Lung (tissue), 12 donors: ENCODE measurements around the gene TSEN2. TPM values are rescaled to one million over a fixed set of nuclear protein-coding genes. Genes with fewer than 3 reads are reported as not detected.

Experiments used
- ATAC-seq: fragments of 200-7000 bp; cut with Tn5 transposase; one replicate; pipeline ENCODE4 v1.9.1; 2020; ENCODE audit warnings: moderate number of reproducible peaks; ENCODE audit not compliant: insufficient read depth, low FRiP score
- DNase-seq, 3 donors: peaks; one replicate each; pipeline ENCODE4 v3.0.0-alpha.2; 2013 to 2017
- H3K27ac ChIP-seq, 2 donors: one replicate each; pipeline ENCODE4 v1.5.1; 2013; ENCODE audit warnings: mild to moderate bottlenecking in 2 of 2, moderate library complexity in 2 of 2, control low read depth in 1 of 2, inconsistent platforms in 1 of 2, low read depth in 1 of 2, low read length in 1 of 2
- H3K27me3 ChIP-seq, 3 donors: one replicate each; pipeline ENCODE4 v1.5.1; 2013; ENCODE audit warnings: low read length in 2 of 3; ENCODE audit not compliant: control insufficient read depth in 3 of 3, insufficient read depth in 3 of 3
- H3K36me3 ChIP-seq, 4 donors: one replicate each; pipeline ENCODE4 v1.5.1; 2013; ENCODE audit warnings: low read length in 4 of 4, mild to moderate bottlenecking in 1 of 4, moderate library complexity in 1 of 4; ENCODE audit not compliant: control insufficient read depth in 4 of 4, insufficient read depth in 4 of 4
- H3K4me1 ChIP-seq, 5 donors: one replicate each; pipeline ENCODE4 v1.5.1; 2013; ENCODE audit warnings: low read length in 5 of 5, mild to moderate bottlenecking in 2 of 5, moderate library complexity in 1 of 5; ENCODE audit not compliant: control insufficient read depth in 5 of 5, insufficient read depth in 5 of 5
- H3K4me3 ChIP-seq: one replicate; pipeline ENCODE4 v1.5.1; 2013; ENCODE audit warnings: mild to moderate bottlenecking, control low read depth, moderate library complexity
- H3K9ac ChIP-seq, 2 donors: one replicate each; pipeline ENCODE4 v1.5.1; 2013; ENCODE audit warnings: low read length in 2 of 2, control low read depth in 1 of 2; ENCODE audit not compliant: insufficient read depth in 1 of 2
- H3K9me3 ChIP-seq, 4 donors: one replicate each; pipeline ENCODE4 v1.5.1; 2013; ENCODE audit warnings: low read length in 3 of 4, mild to moderate bottlenecking in 1 of 4, moderate library complexity in 1 of 4; ENCODE audit not compliant: control insufficient read depth in 4 of 4, insufficient read depth in 3 of 4
- WGBS, 2 donors: extraction: QIAGEN DNeasy Blood & Tissue Kit; methylation state at CpG; one replicate each; pipeline ENCODE4 v1.1.7; 2013; 5-methylcytosine and 5-hydroxymethylcytosine counted together
- polyA plus RNA-seq, 2 donors: library from polyadenylated mRNA; stranded (reverse); fragments of 200-250 nt; gene quantifications; one replicate each; pipeline ENCODE4 v1.2.1, GENCODE V29; 2013
- total RNA-seq, 2 donors: library from RNA; depleted of rRNA in 1 of 2; stranded (reverse); fragments of >200 nt in 1 of 2; gene quantifications; one replicate each; pipeline ENCODE4 v1.2.1, GENCODE V29; 2014 to 2021
- TF ChIP-seq, protein P1 (sequence below): IDR thresholded peaks from 2 replicates; pipeline ENCODE4 v1.5.1; 2012; ENCODE audit warnings: mild to moderate bottlenecking; ENCODE audit errors: control extremely low read depth, extremely low read depth
- donor health status: control.
- donor health status: control.
- donor health status: Bipolar disorder and iron deficiency.
- donor health status: healthy.
- donor health status: DM: yes; HTN: yes; CAD: no.

Gene TSEN2
- total and polyA plus RNA-seq, 4 donors, result 9.0 to 16.7 (median 15.6) TPM

DNA sequence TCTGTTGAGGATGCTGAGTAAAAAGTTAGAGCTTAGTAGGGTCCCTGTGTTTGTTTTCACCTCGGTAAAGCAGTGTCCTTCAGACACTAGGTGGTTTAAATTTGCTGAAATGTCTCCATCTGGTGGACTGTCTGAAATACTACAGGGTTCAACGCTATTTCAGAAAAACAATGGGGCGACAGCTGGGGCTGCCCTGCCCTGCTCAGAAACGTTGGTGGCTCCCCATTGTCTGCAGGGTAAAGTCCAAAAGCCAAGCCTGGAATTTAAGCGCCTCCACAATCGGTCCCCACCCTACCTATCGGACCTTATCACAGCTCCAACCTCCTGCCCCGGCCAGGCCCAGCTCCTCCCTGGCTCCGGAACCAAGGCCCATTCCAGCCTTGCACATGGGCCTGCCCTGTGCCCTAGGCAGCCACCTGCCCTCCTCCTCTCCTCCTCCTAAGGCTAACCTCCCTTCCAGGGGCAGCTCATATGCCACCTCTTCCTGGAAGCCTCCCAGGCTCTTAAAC lies 4.3 kb upstream of the TSEN2 start:
- Histone ChIP-seq H3K27me3 (no peaks in the 10 kb centered on the region), H3K4me1 (peaks cover 0 to 20% (median 10%) of the 10 kb centered on the region in 5 donors), H3K27ac (peak overlapping the region in 1 of 2 donors; percentile 37), H3K9me3 (no peaks in the 10 kb centered on the region), H3K36me3 (no peaks in the 10 kb centered on the region), H3K4me3 (no peak overlapping the region), H3K9ac (no peak overlapping the region)
- ATAC-seq, result no peak
- TF ChIP-seq, protein P1, sequence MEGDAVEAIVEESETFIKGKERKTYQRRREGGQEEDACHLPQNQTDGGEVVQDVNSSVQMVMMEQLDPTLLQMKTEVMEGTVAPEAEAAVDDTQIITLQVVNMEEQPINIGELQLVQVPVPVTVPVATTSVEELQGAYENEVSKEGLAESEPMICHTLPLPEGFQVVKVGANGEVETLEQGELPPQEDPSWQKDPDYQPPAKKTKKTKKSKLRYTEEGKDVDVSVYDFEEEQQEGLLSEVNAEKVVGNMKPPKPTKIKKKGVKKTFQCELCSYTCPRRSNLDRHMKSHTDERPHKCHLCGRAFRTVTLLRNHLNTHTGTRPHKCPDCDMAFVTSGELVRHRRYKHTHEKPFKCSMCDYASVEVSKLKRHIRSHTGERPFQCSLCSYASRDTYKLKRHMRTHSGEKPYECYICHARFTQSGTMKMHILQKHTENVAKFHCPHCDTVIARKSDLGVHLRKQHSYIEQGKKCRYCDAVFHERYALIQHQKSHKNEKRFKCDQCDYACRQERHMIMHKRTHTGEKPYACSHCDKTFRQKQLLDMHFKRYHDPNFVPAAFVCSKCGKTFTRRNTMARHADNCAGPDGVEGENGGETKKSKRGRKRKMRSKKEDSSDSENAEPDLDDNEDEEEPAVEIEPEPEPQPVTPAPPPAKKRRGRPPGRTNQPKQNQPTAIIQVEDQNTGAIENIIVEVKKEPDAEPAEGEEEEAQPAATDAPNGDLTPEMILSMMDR, result peak; percentile 54
- 21 to 26% methylated on average over 9 of the region's 9 CpGs for WGBS, 2 donors
- peak; percentile 27 to 73 (median 67) for DNase-seq

DNA sequence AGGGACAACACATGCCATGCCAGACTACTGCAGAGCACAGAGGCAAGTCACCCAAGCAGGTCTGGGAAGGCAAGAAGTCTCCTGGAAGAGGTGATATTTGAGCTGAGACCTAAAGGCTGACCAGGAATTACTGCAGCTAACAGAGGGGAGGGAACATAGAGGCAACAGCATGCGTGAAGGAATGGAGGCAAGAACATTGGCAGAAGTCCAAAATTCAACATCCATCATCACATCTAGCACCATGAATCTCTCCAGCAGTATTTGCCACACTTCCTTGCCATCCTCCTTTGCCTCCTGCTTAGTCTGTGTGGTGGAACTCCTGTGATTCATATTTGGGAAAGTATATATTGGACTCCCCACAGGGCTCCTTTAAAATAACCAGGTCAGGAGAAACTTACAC lies 870 bp upstream of the TSEN2 start:
- no peak overlapping the region for H3K4me3 ChIP-seq
- DNase-seq (peak in 1 of 3 donors; percentile 45), ATAC-seq (no peak)
- no peaks in the 10 kb centered on the region for H3K27me3 ChIP-seq
- TF ChIP-seq, protein P1, result no peak
- H3K36me3 ChIP-seq, result no peaks in the 10 kb centered on the region
- H3K9me3 ChIP-seq, result no peaks in the 10 kb centered on the region
- WGBS, 2 donors, result 19 to 32% methylated on average over 1 of the region's 1 CpG
- peak overlapping the region in 1 of 2 donors; percentile 76 for H3K27ac ChIP-seq
- H3K4me1 ChIP-seq, result peaks cover 0 to 15% (median 10%) of the 10 kb centered on the region in 5 donors
- peak overlapping the region in 1 of 2 donors; percentile 8 for H3K9ac ChIP-seq

DNA sequence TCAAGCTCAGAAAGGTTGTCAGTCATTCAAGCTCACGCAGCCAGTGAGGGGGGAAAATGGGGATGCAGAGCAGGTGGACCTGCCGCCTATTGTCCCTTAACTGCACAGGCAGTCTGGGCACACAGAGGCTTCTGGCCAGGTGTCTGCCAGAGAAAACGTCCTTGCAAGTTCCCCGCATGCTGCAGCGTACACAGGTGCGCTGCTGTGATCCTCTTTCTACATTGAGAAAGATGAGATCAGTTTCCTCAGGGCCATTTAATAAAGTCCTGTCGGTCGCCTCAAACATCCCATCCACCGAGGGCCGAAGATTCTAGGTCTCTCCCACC lies 445 bp upstream of the TSEN2 start:
- H3K9ac ChIP-seq, result peak overlapping the region in 1 of 2 donors; percentile 69
- no peaks in the 10 kb centered on the region for H3K36me3 ChIP-seq
- H3K4me1 ChIP-seq, result peaks cover 0 to 15% (median 10%) of the 10 kb centered on the region in 5 donors
- ATAC-seq, result no peak
- H3K27me3 ChIP-seq, result no peaks in the 10 kb centered on the region
- H3K27ac ChIP-seq, result peak overlapping the region; percentile 14 to 76
- H3K4me3 ChIP-seq, result peak overlapping the region; percentile 48
- WGBS, 2 donors, result 4% methylated on average over 10 of the region's 10 CpGs
- TF ChIP-seq, protein P1, result no peak
- DNase-seq, result no peak
- H3K9me3 ChIP-seq, result no peaks in the 10 kb centered on the region

DNA sequence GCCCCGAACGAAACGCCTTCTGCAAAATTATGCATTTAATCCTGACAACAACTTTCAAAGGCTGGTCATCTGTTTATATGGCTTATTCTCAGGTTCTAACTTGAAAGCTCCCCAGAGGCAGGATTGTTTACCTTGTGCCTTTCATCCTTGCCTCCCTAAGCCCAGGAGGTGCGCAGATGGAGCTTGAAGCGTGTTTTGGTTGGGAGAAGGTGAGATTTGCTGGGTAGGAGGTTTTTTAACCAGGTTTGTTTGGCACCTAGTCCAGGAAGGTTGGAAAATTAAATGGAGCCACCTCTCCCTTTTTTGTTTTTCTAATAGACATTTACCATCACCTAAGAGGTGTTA lies 675 bp downstream of the TSEN2 start:
- DNase-seq (no peak), ATAC-seq (no peak)
- TF ChIP-seq, protein P1, result no peak
- peaks cover 0 to 1% (median 0%) of the 10 kb centered on the region in 4 donors for H3K36me3 ChIP-seq
- 4 to 10% methylated on average over 5 of the region's 5 CpGs for WGBS, 2 donors
- H3K4me3 ChIP-seq, result peak overlapping the region; percentile 71
- peaks cover 0 to 15% (median 9%) of the 10 kb centered on the region in 5 donors for H3K4me1 ChIP-seq
- H3K27ac ChIP-seq, result peak overlapping the region in 1 of 2 donors; percentile 79
- H3K9me3 ChIP-seq, result no peaks in the 10 kb centered on the region
- peak overlapping the region; percentile 44 to 77 for H3K9ac ChIP-seq
- no peaks in the 10 kb centered on the region for H3K27me3 ChIP-seq
